NOMO-1 (cell line): ENCODE data around the gene RAX.

Source experiments
- DNase-seq, 2 experiments: peaks; one replicate each; lab custom pipeline; 2025; ENCODE audit not compliant: unreplicated experiment in 2 of 2; lab: John Stamatoyannopoulos, UW

The RAX gene

GRCh38 chr18:59272891-59273758, at the start of gene RAX:
RAX (minus strand) TSS chr18:59273454; CDS start chr18:59273206, 248 bp downstream.
- no peak for DNase-seq

- DNase-seq, result no peak
These were observed 45.3 kb upstream of the RAX start, which contains the start of gene CPLX4 for GRCh38 chr18:59318460-59319050. CPLX4 (minus strand) TSS chr18:59318649; CDS start chr18:59318462, 187 bp downstream.

DNA sequence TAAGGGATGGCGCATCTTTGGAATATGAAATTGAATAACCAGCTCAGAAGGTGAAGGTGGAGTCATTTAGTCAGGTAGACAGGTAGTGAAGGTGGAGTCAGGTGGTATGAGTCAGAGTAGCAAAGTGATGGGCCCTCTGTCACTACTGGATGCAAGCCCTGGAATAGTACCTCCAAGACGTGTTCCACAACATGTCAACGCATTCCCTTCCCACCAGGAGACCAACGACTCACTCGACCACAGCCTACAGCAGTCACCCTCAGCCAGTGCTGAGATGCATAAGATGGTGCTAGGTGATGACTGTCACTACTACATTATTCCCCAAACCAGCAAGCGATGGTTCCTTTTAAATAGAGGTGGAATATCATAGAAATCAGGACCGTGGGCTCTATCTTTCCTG, 38.4 kb upstream of the RAX start:
- no peak for DNase-seq

DNA sequence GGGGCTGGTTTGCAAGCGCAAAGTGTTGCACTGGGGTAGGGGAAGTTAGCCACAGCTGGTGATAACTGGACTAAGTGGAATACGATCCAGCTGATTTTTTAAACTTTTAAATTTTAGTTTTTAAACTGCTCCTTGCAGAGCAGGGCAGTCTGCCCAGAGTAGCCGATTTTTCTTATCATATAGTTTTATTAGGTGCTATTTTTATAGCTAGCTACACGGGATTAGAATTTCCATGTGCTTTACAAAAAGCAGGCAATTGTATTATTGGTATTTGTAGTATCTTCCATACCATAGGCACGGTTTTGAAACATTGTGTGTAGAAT, 35.6 kb upstream of the RAX start:
- DNase-seq, result no peak

DNA sequence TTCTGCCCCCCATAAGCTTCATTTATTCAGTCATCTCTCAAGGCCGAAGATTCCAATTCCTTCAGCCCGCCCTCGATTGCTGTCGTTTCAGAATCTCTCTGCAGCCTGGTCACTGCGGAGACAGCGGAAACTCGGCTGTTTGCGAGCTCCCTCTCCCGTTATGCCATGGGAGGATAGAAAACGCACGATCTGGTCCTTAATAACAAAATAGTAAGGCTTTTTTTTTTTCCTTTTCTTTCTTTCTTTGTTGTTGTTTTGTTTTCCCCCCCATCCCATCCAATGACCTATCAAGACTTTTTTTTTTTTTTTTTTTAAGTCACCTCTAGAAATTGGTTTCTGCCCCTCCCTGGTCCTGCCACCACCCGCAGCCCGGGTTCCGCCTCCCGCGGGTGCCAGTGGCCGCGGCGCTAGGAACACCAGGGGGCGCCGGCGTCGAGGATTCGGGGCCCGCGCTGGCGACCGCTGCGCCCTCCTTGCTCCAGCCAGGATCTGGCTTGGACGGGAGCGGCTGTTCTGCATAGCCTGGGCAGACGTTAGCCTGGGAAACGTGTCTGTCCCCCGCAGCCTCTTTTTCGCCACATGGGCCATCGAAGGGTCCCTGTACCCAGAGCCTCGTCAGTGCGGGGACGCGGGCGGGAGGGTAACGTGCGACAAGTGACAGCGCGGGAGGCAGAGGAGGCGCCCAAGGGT, 35.1 kb upstream of the RAX start:
- DNase-seq, result peak; percentile 49 to 50

DNA sequence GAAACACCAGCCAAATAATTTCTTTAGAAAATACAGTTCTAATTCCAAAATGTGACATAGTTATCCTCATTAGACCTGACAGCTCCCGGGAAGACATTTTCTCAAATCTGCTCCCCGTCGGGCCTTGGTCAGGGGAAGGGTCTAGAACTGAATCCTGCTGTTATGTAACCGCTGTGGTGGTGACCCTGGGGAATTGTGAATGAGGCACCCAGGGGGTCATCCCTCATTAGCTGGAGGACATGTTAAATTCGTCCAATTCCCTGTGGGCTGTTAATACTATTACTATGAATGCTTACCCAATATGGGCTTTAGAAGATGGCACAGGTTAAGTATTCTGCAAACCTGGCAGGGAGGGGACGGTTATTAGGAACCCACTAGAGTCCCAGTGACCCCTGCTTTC, 33.4 kb upstream of the RAX start:
- DNase-seq, result no peak

- DNase-seq, result no peak
These were observed 32.0 kb upstream of the RAX start for GRCh38 chr18:59305295-59305694.

DNA sequence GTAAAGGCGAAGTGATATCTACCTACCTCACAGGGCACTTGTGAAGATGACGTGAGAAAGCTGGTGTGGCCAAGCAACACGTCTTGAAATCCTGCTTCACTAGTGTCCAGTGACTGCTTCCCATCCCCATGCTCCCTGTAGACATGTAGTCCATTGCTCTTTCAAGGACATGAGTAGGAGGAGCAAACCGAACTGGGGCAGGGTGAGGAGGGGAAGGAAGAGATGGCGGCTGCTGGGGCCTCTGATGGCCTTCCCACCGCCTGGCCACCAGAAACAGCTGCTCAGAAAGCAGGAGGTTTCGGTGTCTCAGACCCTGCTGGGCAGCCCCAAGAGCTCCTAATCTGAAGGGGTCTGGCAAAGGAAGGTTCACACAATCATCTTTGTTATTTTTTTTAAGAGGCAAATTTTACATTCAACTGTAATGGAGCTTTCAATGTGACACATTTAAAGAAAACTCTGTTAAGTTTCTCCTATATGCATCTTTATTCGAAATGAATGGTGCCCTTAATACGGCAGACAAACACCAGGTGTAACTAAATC, 30.5 kb upstream of the RAX start:
- DNase-seq, result no peak

GRCh38 chr18:59303006-59303405, 29.8 kb upstream of the RAX start:
- no peak for DNase-seq

DNA sequence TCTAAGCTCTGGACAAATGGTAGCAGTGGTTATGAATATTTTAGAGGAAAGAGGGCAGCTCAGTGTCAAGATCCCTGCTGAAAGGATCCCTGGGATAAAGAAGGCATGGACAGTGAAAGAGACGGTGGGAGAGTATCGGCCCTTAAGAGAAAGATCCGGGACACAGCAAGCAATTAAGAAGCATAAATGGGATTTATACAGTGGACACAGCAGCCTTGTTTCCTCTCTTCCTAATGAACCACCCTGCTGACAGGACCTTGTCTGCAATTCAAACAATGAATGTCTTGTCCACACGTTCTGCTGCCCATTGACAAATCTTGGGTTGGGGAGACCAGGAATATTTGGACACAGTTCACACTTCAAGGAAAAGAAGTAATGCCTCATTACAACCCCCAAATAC, 28.7 kb upstream of the RAX start:
- no peak for DNase-seq

DNA sequence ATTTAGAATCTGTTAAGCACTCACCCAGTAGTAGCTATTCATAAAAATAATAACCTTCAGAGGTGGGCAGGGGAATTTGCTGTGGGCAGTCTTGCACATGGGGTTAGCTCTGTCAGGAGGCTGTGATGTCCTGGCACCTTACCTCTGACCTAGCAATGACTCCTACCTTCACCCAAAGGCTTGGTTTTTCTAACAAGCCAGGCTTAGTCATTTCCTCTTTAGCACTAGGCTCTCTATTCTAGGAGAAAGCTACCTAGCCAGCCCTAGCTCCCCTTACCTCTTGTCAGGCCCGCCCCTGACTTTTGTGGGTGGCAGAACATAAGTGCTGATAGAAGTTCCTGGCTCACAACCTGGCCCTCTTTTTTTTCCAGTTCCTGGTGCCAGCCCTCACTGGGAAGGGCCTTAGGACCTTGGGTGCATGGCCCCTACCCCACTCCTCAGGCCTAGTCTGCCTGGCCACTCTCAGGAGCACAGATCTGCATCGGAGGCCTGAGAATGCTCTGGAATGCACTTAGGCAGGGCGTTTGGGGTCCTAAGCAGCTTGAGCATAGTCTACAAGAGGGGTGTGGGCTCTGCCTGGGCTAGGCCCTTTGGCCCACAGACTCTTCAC, 27.5 kb upstream of the RAX start:
- DNase-seq, result no peak

DNA sequence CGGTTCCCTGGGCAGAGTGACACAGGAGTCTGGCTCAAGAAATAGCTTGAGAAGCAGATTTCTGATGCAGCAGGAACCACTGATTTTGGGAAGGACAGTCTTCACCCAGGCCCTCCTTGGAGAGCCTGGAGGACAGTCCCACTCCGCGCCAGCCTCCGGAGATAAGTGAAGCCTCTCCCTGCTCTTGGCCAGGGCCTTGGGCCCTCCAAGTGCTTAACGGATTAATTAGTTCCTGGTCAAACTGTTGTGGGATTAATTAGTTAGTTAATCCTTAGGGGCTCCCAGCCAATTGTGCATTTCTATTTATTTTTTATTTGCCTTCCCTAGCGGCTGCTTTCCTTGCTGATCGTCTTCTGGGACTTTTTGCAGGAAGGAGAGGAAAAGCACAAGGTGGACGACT, 25.6 kb upstream of the RAX start:
- DNase-seq, result no peak

GRCh38 chr18:59293317-59293716, 20.1 kb upstream of the RAX start:
- DNase-seq, result no peak

DNA sequence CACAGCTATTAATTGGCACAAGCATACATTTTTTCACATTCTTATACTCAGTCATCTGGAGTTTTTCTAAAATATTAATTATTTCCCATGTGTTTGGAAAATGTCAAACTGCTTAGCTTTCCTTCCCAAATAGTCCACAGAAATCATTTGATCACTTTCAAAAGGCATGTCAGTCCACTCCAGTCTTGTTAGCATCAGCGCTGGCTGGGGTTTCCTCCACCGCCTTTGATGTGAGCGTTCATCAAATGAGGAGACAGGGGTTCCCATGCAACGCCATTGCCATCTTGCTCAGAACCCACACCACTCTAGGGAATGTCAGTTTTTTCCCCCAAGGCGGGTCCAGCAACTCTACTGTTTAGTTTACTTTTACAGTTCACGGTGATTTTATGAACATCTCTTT, 13.1 kb upstream of the RAX start:
- no peak for DNase-seq

DNA sequence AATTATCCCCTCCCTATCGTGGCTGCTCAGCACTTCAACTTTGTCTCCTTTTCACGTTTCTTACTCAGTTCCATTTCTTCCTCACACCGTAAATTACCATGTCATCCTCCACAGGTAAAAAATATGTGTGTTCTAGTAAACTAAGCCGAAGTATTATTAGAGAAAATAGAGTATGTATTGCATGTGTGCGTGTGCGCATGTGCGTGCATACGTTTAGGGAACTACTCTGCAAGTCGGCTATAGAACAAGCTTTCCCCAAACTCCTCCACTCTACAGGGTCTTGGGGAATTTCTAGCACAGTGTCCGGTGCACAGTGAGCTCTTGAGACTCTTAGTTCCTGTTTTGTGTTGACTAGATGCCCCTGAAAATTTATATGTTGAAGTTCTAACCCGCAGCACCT, 9.1 kb upstream of the RAX start:
- DNase-seq, result no peak

DNA sequence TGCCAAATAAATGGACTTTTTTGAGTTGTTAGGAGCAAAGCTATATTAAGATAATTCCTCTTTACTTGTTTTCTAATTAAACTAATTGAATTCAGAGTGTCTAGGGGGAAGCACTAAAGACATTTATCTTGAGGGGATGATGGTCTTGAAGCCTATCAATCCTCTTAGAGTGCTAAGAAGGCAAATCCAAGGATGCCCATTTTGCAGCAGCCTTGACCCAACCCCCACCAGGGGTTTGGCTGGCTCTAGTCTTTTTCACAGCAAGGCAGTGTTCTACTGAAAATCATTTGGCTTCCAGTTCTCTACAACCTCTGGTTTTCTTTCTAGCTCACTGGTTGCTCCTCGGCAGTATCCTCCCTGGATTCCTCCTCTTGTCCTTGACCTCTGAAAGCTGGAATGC, 6.5 kb upstream of the RAX start:
- no peak for DNase-seq

- DNase-seq, result no peak
These were observed 5.9 kb upstream of the RAX start for GRCh38 chr18:59279193-59279592.

DNA sequence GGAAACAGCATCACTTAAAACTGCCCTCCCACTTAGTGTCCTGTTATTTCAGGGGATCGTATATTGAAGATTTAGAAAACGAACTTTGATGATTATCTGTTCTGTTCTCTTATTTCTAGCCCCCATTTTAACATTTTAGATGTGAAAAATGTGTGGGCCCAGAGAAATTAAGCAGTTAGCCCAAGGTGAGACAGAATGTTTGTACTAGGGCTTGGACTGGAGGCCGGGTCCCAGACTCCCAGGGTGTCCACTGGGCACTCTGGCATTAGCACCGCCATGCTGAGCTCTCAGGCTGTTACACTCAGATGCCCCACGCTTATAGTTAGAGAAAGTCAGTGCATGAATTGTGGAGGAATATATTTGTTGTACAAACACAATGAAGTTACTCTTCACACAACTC, 5.5 kb upstream of the RAX start:
- no peak for DNase-seq

GRCh38 chr18:59276047-59276446, 2.8 kb upstream of the RAX start:
- DNase-seq, result no peak

GRCh38 chr18:59275406-59275949, 2.2 kb upstream of the RAX start:
- no peak for DNase-seq

- no peak for DNase-seq
These were observed 1.3 kb upstream of the RAX start for GRCh38 chr18:59274533-59274928.
